WTC11 (cell line): ENCODE results near the gene CNPY4. TPM values are rescaled to one million over a fixed set of nuclear protein-coding genes. Genes with fewer than 3 reads are reported as not detected.
A peak's percentile ranks its signal among the peaks of the same experiment; 100 is the strongest.

Experiments used
- ATAC-seq: fragments of 200-7000 bp; cut with Tn5 transposase; 2 replicates; pipeline ENCODE4 v1.10.0; 2021; ENCODE audit warnings: mild to moderate bottlenecking, moderate library complexity
- CTCF ChIA-PET: fragments of 300-600 bp; sonication (Branson Sonifier 250); formaldehyde crosslinking; loops from one replicate; lab custom pipeline; 2021; ENCODE audit warnings: antibody characterized with exemption; lab: Charles Lee
- POLR2A ChIA-PET: fragments of 350-600 bp; sonication (Branson Sonifier 250); formaldehyde crosslinking; loops from one replicate; lab custom pipeline; 2021; ENCODE audit warnings: antibody characterized with exemption; lab: Charles Lee
- DNase-seq: peaks from one replicate; pipeline ENCODE4 v3.0.0; 2021; ENCODE audit warnings: low spot score
- H3K27ac Mint-ChIP-seq: 2 replicates; pipeline ENCODE4 v1.8.0; 2021; ENCODE audit warnings: mixed read lengths
- H3K27me3 Mint-ChIP-seq: 2 replicates; pipeline ENCODE4 v1.8.0; 2021; ENCODE audit warnings: low read depth, mild to moderate bottlenecking, moderate library complexity, mixed read lengths
- H3K36me3 Mint-ChIP-seq: 2 replicates; pipeline ENCODE4 v1.8.0; 2021; ENCODE audit warnings: mixed read lengths
- H3K4me1 Mint-ChIP-seq: 2 replicates; pipeline ENCODE4 v1.8.0; 2022; ENCODE audit warnings: mixed read lengths
- H3K4me3 Mint-ChIP-seq: 2 replicates; pipeline ENCODE4 v1.8.0; 2021; ENCODE audit warnings: mild to moderate bottlenecking, moderate library complexity, mixed read lengths
- H3K9me3 Mint-ChIP-seq: 2 replicates; pipeline ENCODE4 v1.8.0; 2021; ENCODE audit warnings: mixed read lengths
- ETV6 ChIP-seq: sonication (generic); formaldehyde crosslinking; IDR thresholded peaks from 2 replicates; pipeline ENCODE4 v1.8.1; 2022; ENCODE audit warnings: mild to moderate bottlenecking, missing genetic modification reagents
- FOXP1 ChIP-seq: sonication (generic); formaldehyde crosslinking; IDR thresholded peaks from 2 replicates; pipeline ENCODE4 v1.8.0; 2022; ENCODE audit warnings: missing genetic modification reagents, mild to moderate bottlenecking, moderate library complexity, borderline replicate concordance
- MXD4 ChIP-seq: fragments of 250-450 bp; sonication (Bioruptor Pico); IDR thresholded peaks from 2 replicates; pipeline ENCODE4 v1.8.0; 2021; ENCODE audit warnings: mild to moderate bottlenecking, moderate library complexity, borderline replicate concordance
- MYBL2 ChIP-seq: sonication (generic); formaldehyde crosslinking; IDR thresholded peaks from 2 replicates; pipeline ENCODE4 v1.8.1; 2023; ENCODE audit warnings: mild to moderate bottlenecking, moderate library complexity, missing genetic modification reagents
- NFYB ChIP-seq: sonication (generic); formaldehyde crosslinking; conservative IDR thresholded peaks from 2 replicates; pipeline ENCODE4 v1.8.0; 2022; ENCODE audit warnings: low read depth, missing genetic modification reagents
- OVOL2 ChIP-seq: fragments of 250-450 bp; sonication (Bioruptor Pico); IDR thresholded peaks from 2 replicates; pipeline ENCODE4 v1.9.0; 2021; ENCODE audit warnings: mild to moderate bottlenecking, borderline replicate concordance
- ZNF219 ChIP-seq: sonication (generic); formaldehyde crosslinking; IDR thresholded peaks from 2 replicates; pipeline ENCODE4 v1.8.0; 2023; ENCODE audit warnings: missing genetic modification reagents, mild to moderate bottlenecking, borderline replicate concordance
- ZNF671 ChIP-seq: fragments of 250-450 bp; sonication (Bioruptor Pico); IDR thresholded peaks from 2 replicates; pipeline ENCODE4 v1.8.0; 2021; ENCODE audit warnings: mild to moderate bottlenecking
- total RNA-seq: library from RNA; stranded (reverse); gene quantifications from 3 replicates; pipeline ENCODE4 v1.2.3, GENCODE V29; 2021
- TF ChIP-seq, protein P1 (sequence below): sonication (generic); formaldehyde crosslinking; IDR thresholded peaks from 2 replicates; pipeline ENCODE4 v1.8.1; 2023; ENCODE audit warnings: mild to moderate bottlenecking, moderate library complexity, missing genetic modification reagents
- TF ChIP-seq, protein P2 (sequence below): sonication (generic); formaldehyde crosslinking; conservative IDR thresholded peaks from 2 replicates; pipeline ENCODE4 v1.8.1; 2022; ENCODE audit warnings: mild to moderate bottlenecking, missing genetic modification reagents
- TF ChIP-seq, protein P3 (sequence below): sonication (generic); formaldehyde crosslinking; IDR thresholded peaks from 2 replicates; pipeline ENCODE4 v1.8.0; 2022; ENCODE audit warnings: mild to moderate bottlenecking, missing genetic modification reagents
- TF ChIP-seq, protein P4 (sequence below): sonication (generic); formaldehyde crosslinking; IDR thresholded peaks from 2 replicates; pipeline ENCODE4 v1.8.0; 2023; ENCODE audit warnings: missing genetic modification reagents, mild to moderate bottlenecking, borderline replicate concordance
- TF ChIP-seq, protein P5 (sequence below): sonication (generic); formaldehyde crosslinking; IDR thresholded peaks from 2 replicates; pipeline ENCODE4 v1.8.1; 2022; ENCODE audit warnings: missing genetic modification reagents, borderline replicate concordance
- TF ChIP-seq, protein P6 (sequence below): sonication (generic); formaldehyde crosslinking; IDR thresholded peaks from 2 replicates; pipeline ENCODE4 v1.8.1; 2023; ENCODE audit warnings: mild to moderate bottlenecking, missing genetic modification reagents
- TF ChIP-seq, protein P7 (sequence below): fragments of 200-600 bp; IDR thresholded peaks from 2 replicates; pipeline ENCODE4 v1.8.0; 2022; ENCODE audit warnings: antibody characterized with exemption
- TF ChIP-seq, protein P8 (sequence below): sonication (generic); formaldehyde crosslinking; IDR thresholded peaks from 2 replicates; pipeline ENCODE4 v1.8.1; 2023; ENCODE audit warnings: mild to moderate bottlenecking, missing genetic modification reagents, moderate library complexity
- TF ChIP-seq, protein P9 (sequence below): sonication (generic); formaldehyde crosslinking; IDR thresholded peaks from 2 replicates; pipeline ENCODE4 v1.8.0; 2022; ENCODE audit warnings: mild to moderate bottlenecking, missing genetic modification reagents

CNPY4 gene
- total RNA-seq, 1 experiment from 2014 or later: 15.1 TPM

DNA sequence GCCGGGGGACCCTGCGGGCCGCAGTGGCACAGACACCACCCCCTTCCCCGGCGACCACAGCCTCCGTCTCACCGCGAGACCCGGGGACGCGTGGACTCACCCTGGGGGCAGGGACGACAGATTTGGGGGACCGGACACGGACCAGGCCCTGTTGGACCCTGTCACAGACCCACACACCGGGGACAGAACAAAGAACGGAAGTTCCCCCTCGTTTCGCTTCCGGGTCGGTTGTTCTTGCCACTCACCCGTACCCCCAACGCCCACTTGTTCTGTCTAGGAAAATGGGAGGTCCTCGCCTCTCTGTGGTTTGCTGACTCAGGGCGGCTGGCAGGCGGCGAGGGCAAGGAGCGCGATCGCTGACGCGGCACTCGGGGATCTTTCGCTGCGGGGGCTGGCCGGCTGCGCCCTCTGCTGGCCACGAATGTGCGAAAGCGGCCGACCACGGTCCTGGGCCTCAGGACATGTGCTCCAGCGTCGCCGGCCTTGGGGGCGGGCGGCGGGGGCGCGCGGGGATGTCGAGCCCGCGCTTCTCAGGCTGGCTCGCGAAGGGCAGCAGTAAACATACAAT is 37.8 kb upstream of the CNPY4 start, which contains the start of gene ZNF3 (continued):
- TF ChIP-seq FOXP1 (CRISPR knock-in tag) (peak; percentile 78; the same call in 1 of the 2 replicates), MYBL2 (peak; percentile 80)
- TF ChIP-seq, protein P1, sequence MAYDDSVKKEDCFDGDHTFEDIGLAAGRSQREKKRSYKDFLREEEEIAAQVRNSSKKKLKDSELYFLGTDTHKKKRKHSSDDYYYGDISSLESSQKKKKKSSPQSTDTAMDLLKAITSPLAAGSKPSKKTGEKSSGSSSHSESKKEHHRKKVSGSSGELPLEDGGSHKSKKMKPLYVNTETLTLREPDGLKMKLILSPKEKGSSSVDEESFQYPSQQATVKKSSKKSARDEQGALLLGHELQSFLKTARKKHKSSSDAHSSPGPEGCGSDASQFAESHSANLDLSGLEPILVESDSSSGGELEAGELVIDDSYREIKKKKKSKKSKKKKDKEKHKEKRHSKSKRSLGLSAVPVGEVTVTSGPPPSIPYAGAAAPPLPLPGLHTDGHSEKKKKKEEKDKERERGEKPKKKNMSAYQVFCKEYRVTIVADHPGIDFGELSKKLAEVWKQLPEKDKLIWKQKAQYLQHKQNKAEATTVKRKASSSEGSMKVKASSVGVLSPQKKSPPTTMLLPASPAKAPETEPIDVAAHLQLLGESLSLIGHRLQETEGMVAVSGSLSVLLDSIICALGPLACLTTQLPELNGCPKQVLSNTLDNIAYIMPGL (CRISPR knock-in tag): peak; percentile 96
- TF ChIP-seq, protein P2, sequence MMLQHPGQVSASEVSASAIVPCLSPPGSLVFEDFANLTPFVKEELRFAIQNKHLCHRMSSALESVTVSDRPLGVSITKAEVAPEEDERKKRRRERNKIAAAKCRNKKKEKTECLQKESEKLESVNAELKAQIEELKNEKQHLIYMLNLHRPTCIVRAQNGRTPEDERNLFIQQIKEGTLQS (CRISPR knock-in tag): no peak
- TF ChIP-seq, protein P3, sequence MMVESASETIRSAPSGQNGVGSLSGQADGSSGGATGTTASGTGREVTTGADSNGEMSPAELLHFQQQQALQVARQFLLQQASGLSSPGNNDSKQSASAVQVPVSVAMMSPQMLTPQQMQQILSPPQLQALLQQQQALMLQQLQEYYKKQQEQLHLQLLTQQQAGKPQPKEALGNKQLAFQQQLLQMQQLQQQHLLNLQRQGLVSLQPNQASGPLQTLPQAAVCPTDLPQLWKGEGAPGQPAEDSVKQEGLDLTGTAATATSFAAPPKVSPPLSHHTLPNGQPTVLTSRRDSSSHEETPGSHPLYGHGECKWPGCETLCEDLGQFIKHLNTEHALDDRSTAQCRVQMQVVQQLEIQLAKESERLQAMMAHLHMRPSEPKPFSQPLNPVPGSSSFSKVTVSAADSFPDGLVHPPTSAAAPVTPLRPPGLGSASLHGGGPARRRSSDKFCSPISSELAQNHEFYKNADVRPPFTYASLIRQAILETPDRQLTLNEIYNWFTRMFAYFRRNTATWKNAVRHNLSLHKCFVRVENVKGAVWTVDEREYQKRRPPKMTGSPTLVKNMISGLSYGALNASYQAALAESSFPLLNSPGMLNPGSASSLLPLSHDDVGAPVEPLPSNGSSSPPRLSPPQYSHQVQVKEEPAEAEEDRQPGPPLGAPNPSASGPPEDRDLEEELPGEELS (CRISPR knock-in tag): 0 out of 2 replicates have a peak, but pooled peaks have one; percentile 34
- TF ChIP-seq, protein P4, sequence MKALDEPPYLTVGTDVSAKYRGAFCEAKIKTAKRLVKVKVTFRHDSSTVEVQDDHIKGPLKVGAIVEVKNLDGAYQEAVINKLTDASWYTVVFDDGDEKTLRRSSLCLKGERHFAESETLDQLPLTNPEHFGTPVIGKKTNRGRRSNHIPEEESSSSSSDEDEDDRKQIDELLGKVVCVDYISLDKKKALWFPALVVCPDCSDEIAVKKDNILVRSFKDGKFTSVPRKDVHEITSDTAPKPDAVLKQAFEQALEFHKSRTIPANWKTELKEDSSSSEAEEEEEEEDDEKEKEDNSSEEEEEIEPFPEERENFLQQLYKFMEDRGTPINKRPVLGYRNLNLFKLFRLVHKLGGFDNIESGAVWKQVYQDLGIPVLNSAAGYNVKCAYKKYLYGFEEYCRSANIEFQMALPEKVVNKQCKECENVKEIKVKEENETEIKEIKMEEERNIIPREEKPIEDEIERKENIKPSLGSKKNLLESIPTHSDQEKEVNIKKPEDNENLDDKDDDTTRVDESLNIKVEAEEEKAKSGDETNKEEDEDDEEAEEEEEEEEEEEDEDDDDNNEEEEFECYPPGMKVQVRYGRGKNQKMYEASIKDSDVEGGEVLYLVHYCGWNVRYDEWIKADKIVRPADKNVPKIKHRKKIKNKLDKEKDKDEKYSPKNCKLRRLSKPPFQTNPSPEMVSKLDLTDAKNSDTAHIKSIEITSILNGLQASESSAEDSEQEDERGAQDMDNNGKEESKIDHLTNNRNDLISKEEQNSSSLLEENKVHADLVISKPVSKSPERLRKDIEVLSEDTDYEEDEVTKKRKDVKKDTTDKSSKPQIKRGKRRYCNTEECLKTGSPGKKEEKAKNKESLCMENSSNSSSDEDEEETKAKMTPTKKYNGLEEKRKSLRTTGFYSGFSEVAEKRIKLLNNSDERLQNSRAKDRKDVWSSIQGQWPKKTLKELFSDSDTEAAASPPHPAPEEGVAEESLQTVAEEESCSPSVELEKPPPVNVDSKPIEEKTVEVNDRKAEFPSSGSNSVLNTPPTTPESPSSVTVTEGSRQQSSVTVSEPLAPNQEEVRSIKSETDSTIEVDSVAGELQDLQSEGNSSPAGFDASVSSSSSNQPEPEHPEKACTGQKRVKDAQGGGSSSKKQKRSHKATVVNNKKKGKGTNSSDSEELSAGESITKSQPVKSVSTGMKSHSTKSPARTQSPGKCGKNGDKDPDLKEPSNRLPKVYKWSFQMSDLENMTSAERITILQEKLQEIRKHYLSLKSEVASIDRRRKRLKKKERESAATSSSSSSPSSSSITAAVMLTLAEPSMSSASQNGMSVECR (CRISPR knock-in tag): peak; percentile 69
- TF ChIP-seq, protein P5, sequence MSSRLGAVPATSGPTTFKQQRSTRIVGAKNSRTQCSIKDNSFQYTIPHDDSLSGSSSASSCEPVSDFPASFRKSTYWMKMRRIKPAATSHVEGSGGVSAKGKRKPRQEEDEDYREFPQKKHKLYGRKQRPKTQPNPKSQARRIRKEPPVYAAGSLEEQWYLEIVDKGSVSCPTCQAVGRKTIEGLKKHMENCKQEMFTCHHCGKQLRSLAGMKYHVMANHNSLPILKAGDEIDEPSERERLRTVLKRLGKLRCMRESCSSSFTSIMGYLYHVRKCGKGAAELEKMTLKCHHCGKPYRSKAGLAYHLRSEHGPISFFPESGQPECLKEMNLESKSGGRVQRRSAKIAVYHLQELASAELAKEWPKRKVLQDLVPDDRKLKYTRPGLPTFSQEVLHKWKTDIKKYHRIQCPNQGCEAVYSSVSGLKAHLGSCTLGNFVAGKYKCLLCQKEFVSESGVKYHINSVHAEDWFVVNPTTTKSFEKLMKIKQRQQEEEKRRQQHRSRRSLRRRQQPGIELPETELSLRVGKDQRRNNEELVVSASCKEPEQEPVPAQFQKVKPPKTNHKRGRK (CRISPR knock-in tag): no peak
- TF ChIP-seq, protein P6, sequence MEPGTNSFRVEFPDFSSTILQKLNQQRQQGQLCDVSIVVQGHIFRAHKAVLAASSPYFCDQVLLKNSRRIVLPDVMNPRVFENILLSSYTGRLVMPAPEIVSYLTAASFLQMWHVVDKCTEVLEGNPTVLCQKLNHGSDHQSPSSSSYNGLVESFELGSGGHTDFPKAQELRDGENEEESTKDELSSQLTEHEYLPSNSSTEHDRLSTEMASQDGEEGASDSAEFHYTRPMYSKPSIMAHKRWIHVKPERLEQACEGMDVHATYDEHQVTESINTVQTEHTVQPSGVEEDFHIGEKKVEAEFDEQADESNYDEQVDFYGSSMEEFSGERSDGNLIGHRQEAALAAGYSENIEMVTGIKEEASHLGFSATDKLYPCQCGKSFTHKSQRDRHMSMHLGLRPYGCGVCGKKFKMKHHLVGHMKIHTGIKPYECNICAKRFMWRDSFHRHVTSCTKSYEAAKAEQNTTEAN (CRISPR knock-in tag): peak; percentile 91

DNA sequence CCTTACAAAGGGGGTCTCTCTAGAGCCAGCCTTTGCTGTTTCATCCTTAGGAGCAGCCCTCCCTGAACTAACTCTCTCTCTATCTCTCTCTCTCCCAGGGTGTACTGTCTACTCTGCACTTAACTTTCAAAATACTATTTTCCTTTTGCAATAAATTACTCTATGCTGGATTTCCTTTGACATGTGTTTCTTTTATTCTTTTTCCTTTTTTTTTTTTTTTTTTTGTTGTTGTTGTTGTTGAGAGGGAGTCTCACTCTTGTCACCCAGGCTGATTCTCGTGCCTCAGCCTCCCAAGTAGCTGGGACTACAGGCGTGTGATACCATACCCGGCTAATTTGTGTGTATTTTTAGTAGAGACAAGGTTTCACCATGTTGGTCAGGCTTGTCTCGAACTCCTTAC is 36.5 kb upstream of the CNPY4 start:
- peaks cover 27% of the 10 kb centered on the region for H3K4me1 Mint-ChIP-seq
- peak overlapping the region; percentile 91 for H3K27ac Mint-ChIP-seq
- peak overlapping the region; percentile 98 for H3K4me3 Mint-ChIP-seq
- peaks cover 26% of the 10 kb centered on the region for H3K36me3 Mint-ChIP-seq
- DNase-seq (no peak), ATAC-seq (peak; percentile 6)
- POLR2A ChIA-PET: interaction anchor here (0.7 to 3.7 kb wide), 7 partner anchors 8 to 466 kb away, joined by 3 to 56 read pairs (median 4); partner anchors contain the start of genes AP4M1, MBLAC1, MCM7 and ZKSCAN1
- CTCF ChIA-PET: interaction anchor here (0.6 to 1.9 kb wide), 28 partner anchors 8 to 326 kb away, joined by 3 to 23 read pairs (median 4); partner anchors contain the start of genes AP4M1, GJC3, GPC2 and MBLAC1
- H3K27me3 Mint-ChIP-seq: no peaks in the 10 kb centered on the region; the same call in 1 of the 2 replicates
- H3K9me3 Mint-ChIP-seq: no peaks in the 10 kb centered on the region
- TF ChIP-seq, protein P7, sequence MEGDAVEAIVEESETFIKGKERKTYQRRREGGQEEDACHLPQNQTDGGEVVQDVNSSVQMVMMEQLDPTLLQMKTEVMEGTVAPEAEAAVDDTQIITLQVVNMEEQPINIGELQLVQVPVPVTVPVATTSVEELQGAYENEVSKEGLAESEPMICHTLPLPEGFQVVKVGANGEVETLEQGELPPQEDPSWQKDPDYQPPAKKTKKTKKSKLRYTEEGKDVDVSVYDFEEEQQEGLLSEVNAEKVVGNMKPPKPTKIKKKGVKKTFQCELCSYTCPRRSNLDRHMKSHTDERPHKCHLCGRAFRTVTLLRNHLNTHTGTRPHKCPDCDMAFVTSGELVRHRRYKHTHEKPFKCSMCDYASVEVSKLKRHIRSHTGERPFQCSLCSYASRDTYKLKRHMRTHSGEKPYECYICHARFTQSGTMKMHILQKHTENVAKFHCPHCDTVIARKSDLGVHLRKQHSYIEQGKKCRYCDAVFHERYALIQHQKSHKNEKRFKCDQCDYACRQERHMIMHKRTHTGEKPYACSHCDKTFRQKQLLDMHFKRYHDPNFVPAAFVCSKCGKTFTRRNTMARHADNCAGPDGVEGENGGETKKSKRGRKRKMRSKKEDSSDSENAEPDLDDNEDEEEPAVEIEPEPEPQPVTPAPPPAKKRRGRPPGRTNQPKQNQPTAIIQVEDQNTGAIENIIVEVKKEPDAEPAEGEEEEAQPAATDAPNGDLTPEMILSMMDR: no peak
- TF ChIP-seq OVOL2 (CRISPR knock-in tag) (no peak), FOXP1 (CRISPR knock-in tag) (no peak), NFYB (CRISPR knock-in tag) (no peak), ZNF671 (CRISPR knock-in tag) (no peak), ETV6 (CRISPR knock-in tag) (no peak), ZNF219 (CRISPR knock-in tag) (no peak), MXD4 (CRISPR knock-in tag) (no peak)
- TF ChIP-seq, protein P8, sequence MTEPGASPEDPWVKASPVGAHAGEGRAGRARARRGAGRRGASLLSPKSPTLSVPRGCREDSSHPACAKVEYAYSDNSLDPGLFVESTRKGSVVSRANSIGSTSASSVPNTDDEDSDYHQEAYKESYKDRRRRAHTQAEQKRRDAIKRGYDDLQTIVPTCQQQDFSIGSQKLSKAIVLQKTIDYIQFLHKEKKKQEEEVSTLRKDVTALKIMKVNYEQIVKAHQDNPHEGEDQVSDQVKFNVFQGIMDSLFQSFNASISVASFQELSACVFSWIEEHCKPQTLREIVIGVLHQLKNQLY (CRISPR knock-in tag): no peak
- TF ChIP-seq, protein P9, sequence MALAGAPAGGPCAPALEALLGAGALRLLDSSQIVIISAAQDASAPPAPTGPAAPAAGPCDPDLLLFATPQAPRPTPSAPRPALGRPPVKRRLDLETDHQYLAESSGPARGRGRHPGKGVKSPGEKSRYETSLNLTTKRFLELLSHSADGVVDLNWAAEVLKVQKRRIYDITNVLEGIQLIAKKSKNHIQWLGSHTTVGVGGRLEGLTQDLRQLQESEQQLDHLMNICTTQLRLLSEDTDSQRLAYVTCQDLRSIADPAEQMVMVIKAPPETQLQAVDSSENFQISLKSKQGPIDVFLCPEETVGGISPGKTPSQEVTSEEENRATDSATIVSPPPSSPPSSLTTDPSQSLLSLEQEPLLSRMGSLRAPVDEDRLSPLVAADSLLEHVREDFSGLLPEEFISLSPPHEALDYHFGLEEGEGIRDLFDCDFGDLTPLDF: no peak
